ENCODE data around the gene C18orf32. TPM values are rescaled to one million over a fixed set of nuclear protein-coding genes. Genes with fewer than 3 reads are reported as not detected.

C18orf32 gene
- total and polyA plus RNA-seq, 2 of the 13 experiments (the other 11 are each of a cell fraction or from before 2014, with no cell fraction given) = 17.6 to 20.6 TPM

DNA sequence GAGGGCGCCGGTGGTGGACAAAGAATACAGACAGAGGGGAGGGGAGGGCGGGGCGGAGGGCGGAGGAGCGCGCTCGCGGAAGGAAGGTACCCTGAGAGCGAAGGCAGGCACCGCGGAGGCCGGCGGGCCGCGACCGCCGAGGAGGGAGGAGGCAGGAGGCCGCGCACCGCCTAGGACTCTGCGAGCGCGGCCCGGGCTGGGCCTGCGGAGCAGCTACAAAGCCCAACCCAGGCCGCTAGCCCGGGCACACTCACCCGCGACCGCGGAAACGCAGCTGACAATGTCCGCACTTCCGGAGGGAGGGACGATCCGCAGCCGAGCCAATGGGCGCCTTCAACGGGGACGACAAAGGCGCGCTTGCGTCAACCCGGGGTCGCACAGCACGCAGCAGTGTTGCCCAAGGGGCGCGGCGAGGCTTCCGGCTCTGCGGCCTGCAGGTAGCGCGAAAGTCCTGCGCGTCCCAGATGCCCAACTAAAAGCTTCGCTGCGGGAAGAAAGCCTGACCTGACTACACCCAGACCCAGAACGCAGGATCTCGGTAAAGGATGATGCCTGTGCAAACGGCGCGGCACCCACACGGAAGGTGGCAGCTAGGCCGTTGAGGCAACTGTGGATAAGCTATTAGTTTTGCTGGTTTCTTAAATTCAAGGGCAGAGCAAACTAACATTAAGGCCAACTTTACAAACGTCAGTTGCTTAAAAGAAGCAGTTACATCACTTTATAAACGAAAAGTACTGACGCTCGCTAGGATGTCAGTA is at the start of gene C18orf32 (continued):
- TF ChIP-seq NFE2L2 (IDR thresholded peaks at IDR 0.05; ENCODE audit: low read length) (no peak), ZEB1 (IDR thresholded peaks at IDR 0.05; ENCODE audit: insufficient replicate concordance, low read depth) (peak; percentile 49), ZNF282 (IDR thresholded peaks at IDR 0.05; ENCODE audit: partially characterized antibody) (no peak), FOXO1 (CRISPR knock-in tag; IDR thresholded peaks at IDR 0.05) (peak; percentile 58; the same call in 1 of the 2 replicates), ZNF883 (CRISPR knock-in tag; IDR thresholded peaks at IDR 0.05; ENCODE audit: not compliant biosample characterization) (peak; percentile 83), MYC (CRISPR knock-in tag; IDR thresholded peaks at IDR 0.05; ENCODE audit: borderline replicate concordance) (peak; percentile 84), MAFG (CRISPR knock-in tag; IDR thresholded peaks at IDR 0.05) (no peak), PHB2 (IDR thresholded peaks at IDR 0.05; ENCODE audit: partially characterized antibody) (no peak), ASH2L (IDR thresholded peaks at IDR 0.05; ENCODE audit: insufficient read length, low read depth, low read length) (peak; percentile 95), ZNF619 (CRISPR knock-in tag; IDR thresholded peaks at IDR 0.05) (peak; percentile 72; the same call in 1 of the 2 replicates), SRSF1 (optimal IDR thresholded peaks at IDR 0.05; ENCODE audit: low read depth, low read length) (no peak), NFE2L1 (CRISPR knock-in tag; IDR thresholded peaks at IDR 0.05; ENCODE audit: borderline replicate concordance) (no peak), SNAI1 (CRISPR knock-in tag; IDR thresholded peaks at IDR 0.05; ENCODE audit: borderline replicate concordance) (no peak), SAFB2 (CRISPR knock-in tag; IDR thresholded peaks at IDR 0.05; ENCODE audit: borderline replicate concordance, low read depth) (peak; percentile 49; the same call in 1 of the 2 replicates), PAWR (CRISPR knock-in tag; IDR thresholded peaks at IDR 0.05; ENCODE audit: borderline replicate concordance) (no peak)
- TF ChIP-seq, protein P1, sequence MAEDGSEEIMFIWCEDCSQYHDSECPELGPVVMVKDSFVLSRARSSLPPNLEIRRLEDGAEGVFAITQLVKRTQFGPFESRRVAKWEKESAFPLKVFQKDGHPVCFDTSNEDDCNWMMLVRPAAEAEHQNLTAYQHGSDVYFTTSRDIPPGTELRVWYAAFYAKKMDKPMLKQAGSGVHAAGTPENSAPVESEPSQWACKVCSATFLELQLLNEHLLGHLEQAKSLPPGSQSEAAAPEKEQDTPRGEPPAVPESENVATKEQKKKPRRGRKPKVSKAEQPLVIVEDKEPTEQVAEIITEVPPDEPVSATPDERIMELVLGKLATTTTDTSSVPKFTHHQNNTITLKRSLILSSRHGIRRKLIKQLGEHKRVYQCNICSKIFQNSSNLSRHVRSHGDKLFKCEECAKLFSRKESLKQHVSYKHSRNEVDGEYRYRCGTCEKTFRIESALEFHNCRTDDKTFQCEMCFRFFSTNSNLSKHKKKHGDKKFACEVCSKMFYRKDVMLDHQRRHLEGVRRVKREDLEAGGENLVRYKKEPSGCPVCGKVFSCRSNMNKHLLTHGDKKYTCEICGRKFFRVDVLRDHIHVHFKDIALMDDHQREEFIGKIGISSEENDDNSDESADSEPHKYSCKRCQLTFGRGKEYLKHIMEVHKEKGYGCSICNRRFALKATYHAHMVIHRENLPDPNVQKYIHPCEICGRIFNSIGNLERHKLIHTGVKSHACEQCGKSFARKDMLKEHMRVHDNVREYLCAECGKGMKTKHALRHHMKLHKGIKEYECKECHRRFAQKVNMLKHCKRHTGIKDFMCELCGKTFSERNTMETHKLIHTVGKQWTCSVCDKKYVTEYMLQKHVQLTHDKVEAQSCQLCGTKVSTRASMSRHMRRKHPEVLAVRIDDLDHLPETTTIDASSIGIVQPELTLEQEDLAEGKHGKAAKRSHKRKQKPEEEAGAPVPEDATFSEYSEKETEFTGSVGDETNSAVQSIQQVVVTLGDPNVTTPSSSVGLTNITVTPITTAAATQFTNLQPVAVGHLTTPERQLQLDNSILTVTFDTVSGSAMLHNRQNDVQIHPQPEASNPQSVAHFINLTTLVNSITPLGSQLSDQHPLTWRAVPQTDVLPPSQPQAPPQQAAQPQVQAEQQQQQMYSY (CRISPR knock-in tag; IDR thresholded peaks at IDR 0.05) = no peak; the same call in 1 of the 2 replicates
- TF ChIP-seq, protein P2, sequence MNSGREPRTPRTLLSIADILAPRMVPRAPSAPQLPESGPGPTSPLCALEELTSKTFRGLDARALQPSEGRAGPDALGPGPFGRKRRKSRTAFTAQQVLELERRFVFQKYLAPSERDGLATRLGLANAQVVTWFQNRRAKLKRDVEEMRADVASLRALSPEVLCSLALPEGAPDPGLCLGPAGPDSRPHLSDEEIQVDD (CRISPR knock-in tag; IDR thresholded peaks at IDR 0.05; ENCODE audit: borderline replicate concordance) = peak; percentile 58; the same call in 1 of the 2 replicates
- TF ChIP-seq, protein P3, sequence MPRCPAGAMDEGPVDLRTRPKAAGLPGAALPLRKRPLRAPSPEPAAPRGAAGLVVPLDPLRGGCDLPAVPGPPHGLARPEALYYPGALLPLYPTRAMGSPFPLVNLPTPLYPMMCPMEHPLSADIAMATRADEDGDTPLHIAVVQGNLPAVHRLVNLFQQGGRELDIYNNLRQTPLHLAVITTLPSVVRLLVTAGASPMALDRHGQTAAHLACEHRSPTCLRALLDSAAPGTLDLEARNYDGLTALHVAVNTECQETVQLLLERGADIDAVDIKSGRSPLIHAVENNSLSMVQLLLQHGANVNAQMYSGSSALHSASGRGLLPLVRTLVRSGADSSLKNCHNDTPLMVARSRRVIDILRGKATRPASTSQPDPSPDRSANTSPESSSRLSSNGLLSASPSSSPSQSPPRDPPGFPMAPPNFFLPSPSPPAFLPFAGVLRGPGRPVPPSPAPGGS (CRISPR knock-in tag; IDR thresholded peaks at IDR 0.05) = peak; percentile 62; the same call in 1 of the 2 replicates
- TF ChIP-seq, protein P4, sequence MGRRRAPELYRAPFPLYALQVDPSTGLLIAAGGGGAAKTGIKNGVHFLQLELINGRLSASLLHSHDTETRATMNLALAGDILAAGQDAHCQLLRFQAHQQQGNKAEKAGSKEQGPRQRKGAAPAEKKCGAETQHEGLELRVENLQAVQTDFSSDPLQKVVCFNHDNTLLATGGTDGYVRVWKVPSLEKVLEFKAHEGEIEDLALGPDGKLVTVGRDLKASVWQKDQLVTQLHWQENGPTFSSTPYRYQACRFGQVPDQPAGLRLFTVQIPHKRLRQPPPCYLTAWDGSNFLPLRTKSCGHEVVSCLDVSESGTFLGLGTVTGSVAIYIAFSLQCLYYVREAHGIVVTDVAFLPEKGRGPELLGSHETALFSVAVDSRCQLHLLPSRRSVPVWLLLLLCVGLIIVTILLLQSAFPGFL (CRISPR knock-in tag; IDR thresholded peaks at IDR 0.05) = no peak
- TF ChIP-seq, protein P5, sequence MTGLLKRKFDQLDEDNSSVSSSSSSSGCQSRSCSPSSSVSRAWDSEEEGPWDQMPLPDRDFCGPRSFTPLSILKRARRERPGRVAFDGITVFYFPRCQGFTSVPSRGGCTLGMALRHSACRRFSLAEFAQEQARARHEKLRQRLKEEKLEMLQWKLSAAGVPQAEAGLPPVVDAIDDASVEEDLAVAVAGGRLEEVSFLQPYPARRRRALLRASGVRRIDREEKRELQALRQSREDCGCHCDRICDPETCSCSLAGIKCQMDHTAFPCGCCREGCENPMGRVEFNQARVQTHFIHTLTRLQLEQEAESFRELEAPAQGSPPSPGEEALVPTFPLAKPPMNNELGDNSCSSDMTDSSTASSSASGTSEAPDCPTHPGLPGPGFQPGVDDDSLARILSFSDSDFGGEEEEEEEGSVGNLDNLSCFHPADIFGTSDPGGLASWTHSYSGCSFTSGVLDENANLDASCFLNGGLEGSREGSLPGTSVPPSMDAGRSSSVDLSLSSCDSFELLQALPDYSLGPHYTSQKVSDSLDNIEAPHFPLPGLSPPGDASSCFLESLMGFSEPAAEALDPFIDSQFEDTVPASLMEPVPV (CRISPR knock-in tag; IDR thresholded peaks at IDR 0.05) = peak; percentile 87
- TF ChIP-seq, protein P6, sequence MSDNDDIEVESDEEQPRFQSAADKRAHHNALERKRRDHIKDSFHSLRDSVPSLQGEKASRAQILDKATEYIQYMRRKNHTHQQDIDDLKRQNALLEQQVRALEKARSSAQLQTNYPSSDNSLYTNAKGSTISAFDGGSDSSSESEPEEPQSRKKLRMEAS (IDR thresholded peaks at IDR 0.05) = peak; percentile 85

Data from HepG2 (cell line).